ENCODE data around the gene CEP95. TPM values are rescaled to one million over a fixed set of nuclear protein-coding genes. Genes with fewer than 3 reads are reported as not detected.

CEP95 gene
- total RNA-seq, 4 donors from 2014 or later, result 18.6 to 52.0 (median 33.2) TPM

DNA sequence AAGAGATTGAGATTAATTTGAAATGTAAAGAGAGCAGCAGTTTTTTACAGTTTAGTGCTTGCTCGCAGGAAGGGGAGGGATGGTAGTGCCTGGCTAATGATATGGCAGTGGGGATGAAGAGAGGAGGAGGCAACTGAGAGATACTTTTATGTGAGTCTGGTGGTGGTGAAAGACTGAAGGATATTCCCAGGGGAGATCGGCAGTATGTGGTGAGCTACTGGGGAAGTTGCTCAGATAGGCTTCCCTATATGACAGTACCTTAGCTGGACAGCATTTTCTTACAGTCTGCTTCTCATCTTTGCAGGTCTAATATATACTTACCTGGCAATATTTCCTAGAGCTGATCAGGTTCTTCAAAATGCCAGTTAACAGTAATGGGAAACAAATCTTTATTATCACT, 8.6 kb downstream of the CEP95 start:
- no peak for ATAC-seq
- H3K36me3 ChIP-seq, result peaks cover 0 to 100% of the 10 kb centered on the region in 2 donors
- H3K27me3 ChIP-seq, result no peaks in the 10 kb centered on the region
- H3K4me1 ChIP-seq, result peaks cover 0 to 7% (median 0%) of the 10 kb centered on the region in 3 donors
- no peaks in the 10 kb centered on the region for H3K9me3 ChIP-seq
- 72 to 81% methylated on average over 2 of the region's 2 CpGs for WGBS, 2 donors (ENCODE audit: low coverage in 1 of 2)
- no peak overlapping the region for H3K4me3 ChIP-seq
- H3K27ac ChIP-seq, result no peak overlapping the region
- TF ChIP-seq POLR2A (IDR thresholded peaks at IDR 0.05), result no peak
- no peak for TF ChIP-seq POLR2AphosphoS5 (IDR thresholded peaks at IDR 0.05)
- TF ChIP-seq, protein P1, sequence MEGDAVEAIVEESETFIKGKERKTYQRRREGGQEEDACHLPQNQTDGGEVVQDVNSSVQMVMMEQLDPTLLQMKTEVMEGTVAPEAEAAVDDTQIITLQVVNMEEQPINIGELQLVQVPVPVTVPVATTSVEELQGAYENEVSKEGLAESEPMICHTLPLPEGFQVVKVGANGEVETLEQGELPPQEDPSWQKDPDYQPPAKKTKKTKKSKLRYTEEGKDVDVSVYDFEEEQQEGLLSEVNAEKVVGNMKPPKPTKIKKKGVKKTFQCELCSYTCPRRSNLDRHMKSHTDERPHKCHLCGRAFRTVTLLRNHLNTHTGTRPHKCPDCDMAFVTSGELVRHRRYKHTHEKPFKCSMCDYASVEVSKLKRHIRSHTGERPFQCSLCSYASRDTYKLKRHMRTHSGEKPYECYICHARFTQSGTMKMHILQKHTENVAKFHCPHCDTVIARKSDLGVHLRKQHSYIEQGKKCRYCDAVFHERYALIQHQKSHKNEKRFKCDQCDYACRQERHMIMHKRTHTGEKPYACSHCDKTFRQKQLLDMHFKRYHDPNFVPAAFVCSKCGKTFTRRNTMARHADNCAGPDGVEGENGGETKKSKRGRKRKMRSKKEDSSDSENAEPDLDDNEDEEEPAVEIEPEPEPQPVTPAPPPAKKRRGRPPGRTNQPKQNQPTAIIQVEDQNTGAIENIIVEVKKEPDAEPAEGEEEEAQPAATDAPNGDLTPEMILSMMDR (IDR thresholded peaks at IDR 0.05), result no peak
- TF ChIP-seq EP300 (IDR thresholded peaks at IDR 0.05), result no peak

DNA sequence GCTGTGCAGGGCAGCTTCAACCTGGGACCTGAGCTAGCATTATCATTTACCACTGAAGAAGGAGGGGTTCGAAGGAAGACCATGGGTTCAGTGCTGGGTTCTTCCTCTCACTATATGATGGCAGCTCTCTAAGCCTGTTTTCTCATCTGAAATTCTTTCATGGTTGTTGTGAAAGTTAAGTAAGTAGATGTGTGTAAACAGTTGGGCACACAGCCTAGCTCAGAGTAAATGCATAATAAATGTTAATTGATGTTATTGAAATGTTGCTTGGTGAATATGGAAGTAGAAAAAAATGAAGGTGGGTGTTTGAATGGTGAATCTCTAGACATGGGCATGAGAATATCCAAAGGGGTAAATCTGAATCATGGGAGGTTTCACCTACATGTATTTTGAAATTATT, 9.1 kb downstream of the CEP95 start:
- no peak overlapping the region for H3K27ac ChIP-seq
- H3K4me3 ChIP-seq, result no peak overlapping the region
- no peaks in the 10 kb centered on the region for H3K9me3 ChIP-seq
- TF ChIP-seq POLR2AphosphoS5 (IDR thresholded peaks at IDR 0.05) (no peak), EP300 (IDR thresholded peaks at IDR 0.05) (no peak), POLR2A (IDR thresholded peaks at IDR 0.05) (no peak)
- TF ChIP-seq, protein P1 (IDR thresholded peaks at IDR 0.05), result no peak
- H3K4me1 ChIP-seq, result peaks cover 0 to 6% (median 0%) of the 10 kb centered on the region in 3 donors
- H3K36me3 ChIP-seq, result peaks cover 0 to 100% of the 10 kb centered on the region in 2 donors
- ATAC-seq, result no peak
- H3K27me3 ChIP-seq, result no peaks in the 10 kb centered on the region
- 91 to 100% methylated on average over 1 of the region's 1 CpG for WGBS, 2 donors (ENCODE audit: low coverage in 1 of 2)

DNA sequence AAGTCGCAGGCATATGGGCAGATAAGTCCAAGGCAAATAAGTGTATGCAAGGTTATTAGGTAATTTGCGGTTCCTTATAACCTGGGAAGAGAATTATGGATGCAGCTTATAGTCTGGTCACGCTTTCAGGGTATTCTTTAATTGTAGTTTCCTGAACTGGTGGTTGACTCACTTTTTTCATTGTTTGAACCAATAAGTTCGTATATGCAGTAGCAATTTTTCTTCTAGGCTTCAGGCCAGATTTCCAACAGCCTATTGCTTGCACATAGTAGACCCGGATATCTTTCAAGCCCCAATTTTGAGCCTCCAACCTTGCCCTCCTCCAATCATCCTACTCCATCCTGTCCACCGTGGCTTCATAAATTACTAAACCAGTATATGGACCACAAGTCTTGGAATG, 12.8 kb downstream of the CEP95 start:
- Histone ChIP-seq H3K4me1 (no peaks in the 10 kb centered on the region), H3K9me3 (no peaks in the 10 kb centered on the region), H3K27me3 (no peaks in the 10 kb centered on the region), H3K4me3 (no peak overlapping the region), H3K27ac (no peak overlapping the region), H3K36me3 (peaks cover 0 to 100% of the 10 kb centered on the region in 2 donors)
- ATAC-seq, result no peak
- no peak for TF ChIP-seq POLR2AphosphoS5 (IDR thresholded peaks at IDR 0.05)
- no peak for TF ChIP-seq EP300 (IDR thresholded peaks at IDR 0.05)
- TF ChIP-seq, protein P1 (IDR thresholded peaks at IDR 0.05), result no peak
- no peak for TF ChIP-seq POLR2A (IDR thresholded peaks at IDR 0.05)
- WGBS, 2 donors (ENCODE audit: low coverage in 1 of 2), result 86 to 89% methylated on average over 6 of the region's 6 CpGs

DNA sequence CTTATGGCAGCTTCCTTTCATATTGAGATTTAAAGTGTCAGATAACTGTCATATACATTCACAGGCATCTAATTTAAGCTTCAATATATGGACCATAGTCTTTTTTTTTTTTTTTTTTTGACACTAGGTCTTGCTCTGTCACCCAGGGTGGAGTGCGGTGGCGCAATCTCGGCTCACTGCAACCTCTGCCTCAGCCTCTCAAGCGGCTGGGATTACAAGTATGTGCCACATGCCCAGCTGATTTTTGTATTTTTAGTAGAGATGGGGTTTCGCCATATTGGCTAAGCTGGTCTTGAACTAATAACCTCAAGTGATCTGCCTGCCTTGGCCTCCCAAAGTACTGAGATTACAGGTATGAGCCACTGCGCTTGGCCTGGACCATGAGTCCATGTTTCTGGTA, 13.6 kb downstream of the CEP95 start:
- Histone ChIP-seq H3K4me1 (no peaks in the 10 kb centered on the region), H3K4me3 (no peak overlapping the region), H3K9me3 (no peaks in the 10 kb centered on the region), H3K27me3 (no peaks in the 10 kb centered on the region), H3K27ac (no peak overlapping the region), H3K36me3 (peaks cover 2 to 100% of the 10 kb centered on the region in 2 donors)
- no peak for TF ChIP-seq POLR2AphosphoS5 (IDR thresholded peaks at IDR 0.05)
- TF ChIP-seq, protein P1 (IDR thresholded peaks at IDR 0.05), result no peak
- WGBS, 2 donors (ENCODE audit: low coverage in 1 of 2), result 100% methylated on average over 1 to 5 of the region's 6 CpGs
- ATAC-seq, result no peak

DNA sequence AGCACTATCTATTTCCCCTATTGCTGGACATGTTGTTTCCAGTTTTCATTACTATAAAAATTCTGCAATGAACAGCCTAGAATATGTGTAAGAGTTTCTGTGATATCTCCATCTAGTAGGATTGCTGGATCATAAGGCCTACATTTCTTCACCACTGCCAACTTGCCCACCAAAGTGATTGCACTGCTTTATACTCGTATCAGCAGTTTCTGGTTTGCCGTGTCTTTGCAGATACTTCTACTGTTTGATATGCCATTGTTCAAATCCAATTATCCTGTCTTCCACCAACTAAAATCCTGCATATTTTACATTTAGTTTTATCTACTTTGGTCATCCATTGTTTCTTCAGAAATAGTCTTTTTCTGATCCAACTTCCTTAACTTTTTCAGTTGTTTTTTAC, 21.1 kb downstream of the CEP95 start:
- no peak overlapping the region for H3K27ac ChIP-seq
- ATAC-seq, result no peak
- no peaks in the 10 kb centered on the region for H3K27me3 ChIP-seq
- H3K4me3 ChIP-seq, result no peak overlapping the region
- H3K36me3 ChIP-seq, result peaks cover 26 to 100% of the 10 kb centered on the region in 2 donors
- TF ChIP-seq EP300 (IDR thresholded peaks at IDR 0.05) (no peak), POLR2A (IDR thresholded peaks at IDR 0.05) (no peak), POLR2AphosphoS5 (IDR thresholded peaks at IDR 0.05) (no peak)
- TF ChIP-seq, protein P1 (IDR thresholded peaks at IDR 0.05), result no peak
- H3K9me3 ChIP-seq, result no peaks in the 10 kb centered on the region
- WGBS, 2 donors (ENCODE audit: low coverage in 1 of 2), result 77 to 100% methylated on average over 2 of the region's 2 CpGs
- peaks cover 0 to 13% (median 0%) of the 10 kb centered on the region in 3 donors for H3K4me1 ChIP-seq
